ENCODE measurements around the gene RRP36.
A peak's percentile ranks its signal among the peaks of the same experiment; 100 is the strongest.

Gene RRP36

GRCh38 chr6:43009124-43009523 is 12.3 kb upstream of the RRP36 start:
- no peak for DNase-seq

GRCh38 chr6:43011207-43011606 is 10.2 kb upstream of the RRP36 start:
- no peak for DNase-seq

- no peak for DNase-seq
Measured at GRCh38 chr6:43012364-43012763, 9.1 kb upstream of the RRP36 start.

- DNase-seq: no peak
Measured at GRCh38 chr6:43013097-43013842, 8.2 kb upstream of the RRP36 start.

- DNase-seq: peak; percentile 99
Measured at GRCh38 chr6:43013843-43014433, 7.5 kb upstream of the RRP36 start, which contains the start of the genes KLHDC3 and MEA1. Gene KLHDC3 (plus strand): TSS chr6:43014249. CDS start chr6:43017193, 2,944 bp downstream. Gene MEA1 (minus strand): TSS chr6:43013946. CDS start chr6:43013813, 133 bp downstream.

- no peak for DNase-seq
Measured at GRCh38 chr6:43014434-43014909, 7.0 kb upstream of the RRP36 start.

GRCh38 chr6:43016176-43016942 is 5.1 kb upstream of the RRP36 start:
- DNase-seq: no peak

- no peak for DNase-seq
Measured at GRCh38 chr6:43016943-43017334, 4.5 kb upstream of the RRP36 start.

GRCh38 chr6:43019152-43019551 is 2.3 kb upstream of the RRP36 start:
- DNase-seq: no peak

- no peak for DNase-seq
Measured at GRCh38 chr6:43020052-43020705, 1.2 kb upstream of the RRP36 start.

GRCh38 chr6:43020847-43021246 is 576 bp upstream of the RRP36 start:
- DNase-seq: no peak

- no peak for DNase-seq
Measured at GRCh38 chr6:43024436-43024835, 3.0 kb downstream of the RRP36 start.

- no peak for DNase-seq
Measured at GRCh38 chr6:43026365-43026764, 4.9 kb downstream of the RRP36 start.

- DNase-seq: no peak
Measured at GRCh38 chr6:43029120-43029519, 7.7 kb downstream of the RRP36 start.

- DNase-seq: no peak
Measured at GRCh38 chr6:43032326-43032725, 10.9 kb downstream of the RRP36 start.

GRCh38 chr6:43033496-43034189 is 12.2 kb downstream of the RRP36 start:
- DNase-seq: no peak

GRCh38 chr6:43034190-43034525 is 12.7 kb downstream of the RRP36 start:
- DNase-seq: no peak

- DNase-seq: no peak
Measured at GRCh38 chr6:43035495-43036194, 14.2 kb downstream of the RRP36 start.

- no peak for DNase-seq
Measured at GRCh38 chr6:43036712-43037111, 15.3 kb downstream of the RRP36 start.

GRCh38 chr6:43037197-43037596 is 15.8 kb downstream of the RRP36 start:
- no peak for DNase-seq

- DNase-seq: no peak
Measured at GRCh38 chr6:43037706-43038105, 16.3 kb downstream of the RRP36 start.

- no peak for DNase-seq
Measured at GRCh38 chr6:43038727-43039126, 17.3 kb downstream of the RRP36 start.
